Measurements from ENCODE around the gene SLC8A3.
"Not testable (repeated sequence)": the region's sequence is repeated elsewhere in the genome, so short reads cannot be mapped to it uniquely, and the experiment has no call there.

SLC8A3 gene, protein sequence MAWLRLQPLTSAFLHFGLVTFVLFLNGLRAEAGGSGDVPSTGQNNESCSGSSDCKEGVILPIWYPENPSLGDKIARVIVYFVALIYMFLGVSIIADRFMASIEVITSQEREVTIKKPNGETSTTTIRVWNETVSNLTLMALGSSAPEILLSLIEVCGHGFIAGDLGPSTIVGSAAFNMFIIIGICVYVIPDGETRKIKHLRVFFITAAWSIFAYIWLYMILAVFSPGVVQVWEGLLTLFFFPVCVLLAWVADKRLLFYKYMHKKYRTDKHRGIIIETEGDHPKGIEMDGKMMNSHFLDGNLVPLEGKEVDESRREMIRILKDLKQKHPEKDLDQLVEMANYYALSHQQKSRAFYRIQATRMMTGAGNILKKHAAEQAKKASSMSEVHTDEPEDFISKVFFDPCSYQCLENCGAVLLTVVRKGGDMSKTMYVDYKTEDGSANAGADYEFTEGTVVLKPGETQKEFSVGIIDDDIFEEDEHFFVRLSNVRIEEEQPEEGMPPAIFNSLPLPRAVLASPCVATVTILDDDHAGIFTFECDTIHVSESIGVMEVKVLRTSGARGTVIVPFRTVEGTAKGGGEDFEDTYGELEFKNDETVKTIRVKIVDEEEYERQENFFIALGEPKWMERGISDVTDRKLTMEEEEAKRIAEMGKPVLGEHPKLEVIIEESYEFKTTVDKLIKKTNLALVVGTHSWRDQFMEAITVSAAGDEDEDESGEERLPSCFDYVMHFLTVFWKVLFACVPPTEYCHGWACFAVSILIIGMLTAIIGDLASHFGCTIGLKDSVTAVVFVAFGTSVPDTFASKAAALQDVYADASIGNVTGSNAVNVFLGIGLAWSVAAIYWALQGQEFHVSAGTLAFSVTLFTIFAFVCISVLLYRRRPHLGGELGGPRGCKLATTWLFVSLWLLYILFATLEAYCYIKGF

DNA sequence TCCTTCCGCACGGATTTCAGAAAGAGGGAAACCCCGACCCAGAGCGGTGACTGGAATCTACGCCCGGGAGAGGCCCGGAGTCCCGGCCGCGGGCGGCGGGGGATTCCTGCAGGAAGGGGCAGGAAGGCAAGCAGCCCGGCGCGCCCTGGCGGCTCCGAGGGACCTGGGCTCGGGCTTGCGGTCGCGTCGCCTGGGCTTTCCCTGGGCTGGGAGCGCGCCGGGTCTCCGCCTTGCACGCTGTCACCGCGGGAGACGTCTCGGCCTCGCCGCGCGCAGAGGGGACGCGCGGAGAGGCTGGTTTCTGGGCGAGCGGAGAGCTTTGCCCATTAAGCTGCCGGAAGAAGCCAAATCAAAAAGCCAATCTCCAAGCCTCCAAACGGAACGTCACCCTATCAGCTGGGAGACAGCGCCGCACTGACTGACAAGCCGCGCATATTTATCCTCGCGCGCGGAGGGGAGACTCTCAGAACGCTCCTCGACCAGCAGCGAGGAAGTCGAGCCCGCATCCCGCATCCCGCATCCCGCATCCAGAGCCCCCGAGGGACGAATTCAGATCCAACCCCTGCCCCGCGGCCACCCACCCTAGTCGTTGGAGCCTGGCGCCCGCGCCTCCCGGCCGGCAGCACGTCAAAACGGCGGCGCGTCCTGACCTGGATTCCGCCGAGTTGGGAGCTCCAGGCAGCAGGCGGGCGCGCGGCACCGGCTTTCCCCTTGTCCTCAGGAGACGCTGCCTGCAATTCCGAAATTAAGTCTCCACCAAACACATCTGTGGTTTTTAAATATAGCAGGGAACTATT lies at the start of gene SLC8A3:
SLC8A3 (minus strand) TSS at position 293 of the 797 bp plus-strand sequence. CDS start 20,529 bp downstream, outside the sequence.
- DNase-seq (ENCODE audit: low read depth), result no peak

DNA sequence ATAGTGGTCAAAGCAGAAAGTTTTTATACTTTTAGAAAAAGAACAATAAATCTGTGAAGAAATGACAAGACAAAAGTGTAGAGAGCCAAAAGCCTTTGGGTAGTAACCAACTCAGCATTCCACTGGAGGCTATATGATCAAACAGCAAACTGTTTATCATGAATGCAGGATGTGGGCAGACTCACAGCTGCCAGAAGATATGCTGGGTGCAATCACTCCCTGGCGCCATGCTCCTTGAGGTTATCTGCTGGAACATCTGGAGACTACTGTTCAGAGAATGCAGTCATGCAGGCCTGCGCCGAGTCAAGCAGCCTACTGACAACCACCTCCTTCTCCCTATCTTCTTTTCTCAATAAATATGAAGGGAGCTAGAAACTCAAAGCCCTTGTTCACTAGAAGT lies 49.0 kb upstream of the SLC8A3 start:
- no peak for DNase-seq (ENCODE audit: low read depth)

DNA sequence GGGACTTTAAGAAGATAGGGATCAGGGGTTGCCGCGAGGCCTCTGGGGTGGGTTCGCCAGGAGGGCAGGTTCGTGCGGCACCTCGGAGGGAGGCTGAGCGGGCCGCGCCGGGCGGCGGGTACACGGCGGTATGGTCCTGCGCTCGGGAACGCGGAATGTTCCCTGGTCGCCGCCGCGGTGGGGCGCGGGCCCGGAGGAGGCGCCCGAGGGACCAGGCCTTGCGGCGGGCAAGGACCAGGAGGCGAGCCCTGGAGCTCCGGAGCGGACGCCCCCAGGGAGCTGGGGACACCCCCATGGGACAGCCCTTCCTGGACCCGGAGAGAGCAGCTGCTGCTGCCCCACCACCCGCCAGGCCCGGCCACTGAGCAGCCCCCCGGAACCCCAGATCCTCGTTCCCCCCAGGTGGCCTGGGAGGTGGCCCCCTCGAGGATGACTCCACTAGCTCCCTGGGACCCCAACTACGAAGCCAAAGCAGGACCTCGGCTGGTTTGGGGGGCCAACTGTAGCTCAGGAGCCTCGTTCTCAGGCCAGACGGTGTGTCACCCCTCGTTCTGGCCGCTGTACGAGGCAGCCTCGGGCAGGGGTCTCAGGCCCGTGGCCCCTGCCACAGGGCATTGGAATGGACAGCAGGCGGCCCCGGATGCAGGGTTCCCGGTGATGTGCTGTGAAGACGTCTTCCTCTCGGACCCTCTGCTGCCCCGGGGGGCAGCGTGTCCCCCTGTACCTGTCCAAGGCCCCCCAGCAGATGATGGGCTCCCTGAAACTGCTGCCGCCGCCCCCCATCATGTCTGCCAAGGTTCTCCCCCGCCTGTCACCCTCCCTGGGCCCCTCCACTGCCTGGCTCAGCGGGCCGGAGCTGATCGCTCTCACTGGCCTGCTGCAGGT lies 45.6 kb upstream of the SLC8A3 start:
- no peak for DNase-seq (ENCODE audit: low read depth)

DNA sequence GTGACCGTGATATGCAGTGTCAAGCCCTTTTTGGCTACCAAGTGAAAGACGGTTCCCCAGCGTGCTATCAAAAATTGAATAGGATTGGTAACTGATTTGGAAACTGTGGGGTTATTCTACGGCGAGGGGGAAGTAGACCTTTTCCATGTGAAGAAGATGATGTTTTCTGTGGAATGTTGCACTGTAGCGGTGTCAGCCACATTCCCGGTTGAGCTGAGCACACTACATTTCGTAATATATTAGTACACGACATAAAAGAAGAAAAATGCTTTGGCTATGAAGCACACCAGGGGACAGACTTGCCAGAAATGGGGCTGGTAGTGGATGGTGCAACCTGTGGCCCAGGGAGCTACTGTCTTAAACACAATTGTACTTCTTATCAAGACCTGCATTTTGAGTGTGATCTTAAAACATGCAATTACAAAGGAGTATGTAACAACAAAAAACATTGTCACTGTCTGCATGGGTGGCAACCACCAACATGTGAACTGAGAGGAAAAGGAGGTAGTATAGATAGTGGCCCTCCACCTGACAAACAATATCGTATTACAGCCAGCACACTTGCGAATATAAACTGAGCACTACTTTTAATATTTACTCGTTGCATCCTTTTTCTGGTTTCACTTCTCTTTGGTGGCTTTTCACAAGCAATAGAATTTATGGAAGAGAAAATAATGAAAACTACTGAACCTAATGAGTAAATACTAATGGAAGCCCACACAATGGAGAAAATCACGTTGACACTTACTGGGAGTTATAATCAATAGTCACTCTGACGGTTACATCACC lies 43.2 kb upstream of the SLC8A3 start:
- not testable (repeated sequence) for DNase-seq (ENCODE audit: low read depth)

- not testable (repeated sequence) for DNase-seq (ENCODE audit: low read depth)
Measured at GRCh38 chr14:70229877-70230640, 41.3 kb upstream of the SLC8A3 start.

GRCh38 chr14:70213721-70214282 lies 25.1 kb upstream of the SLC8A3 start:
- no peak for DNase-seq (ENCODE audit: low read depth)

DNA sequence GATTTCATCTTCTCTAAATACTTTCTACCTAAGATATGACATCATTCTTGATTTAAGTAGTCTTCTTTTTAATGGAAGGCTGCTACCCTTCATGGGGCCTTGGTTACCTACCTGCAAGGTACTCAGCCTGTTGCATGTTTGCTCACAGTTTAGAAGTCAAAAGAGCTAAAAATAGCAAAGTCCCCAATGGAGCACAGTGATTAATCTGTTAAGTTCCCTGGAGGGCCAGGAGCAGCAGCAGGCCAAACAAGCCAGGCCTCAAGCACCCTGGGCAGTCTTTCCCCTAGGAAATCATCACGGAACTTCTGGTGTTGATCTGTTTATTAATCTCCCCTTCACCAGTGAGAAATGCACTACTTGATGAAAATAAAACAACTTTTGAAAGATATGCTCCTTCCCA lies 24.0 kb upstream of the SLC8A3 start:
- no peak for DNase-seq (ENCODE audit: low read depth)

GRCh38 chr14:70208380-70208779 lies 19.6 kb upstream of the SLC8A3 start:
- DNase-seq (ENCODE audit: low read depth), result no peak

DNA sequence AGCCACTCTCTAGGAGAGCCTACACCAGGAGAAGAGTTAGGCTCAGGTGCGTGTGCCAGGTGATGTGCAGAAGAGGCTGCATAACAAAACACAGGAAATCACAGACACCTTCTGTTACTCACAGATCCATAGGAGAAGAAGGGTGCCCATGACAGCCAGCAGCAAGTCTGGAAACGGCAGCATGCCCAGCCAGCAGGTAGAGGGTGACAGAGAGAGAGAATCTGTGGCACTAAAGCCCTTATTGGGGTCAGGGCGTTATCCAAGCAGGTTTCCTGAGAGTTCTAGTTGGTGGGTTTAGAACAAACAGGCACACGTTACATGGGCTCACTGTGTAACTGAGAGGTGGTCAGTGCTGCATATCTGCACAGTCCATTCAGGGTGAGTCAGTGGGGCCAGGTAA lies 14.9 kb upstream of the SLC8A3 start:
- no peak for DNase-seq (ENCODE audit: low read depth)

DNA sequence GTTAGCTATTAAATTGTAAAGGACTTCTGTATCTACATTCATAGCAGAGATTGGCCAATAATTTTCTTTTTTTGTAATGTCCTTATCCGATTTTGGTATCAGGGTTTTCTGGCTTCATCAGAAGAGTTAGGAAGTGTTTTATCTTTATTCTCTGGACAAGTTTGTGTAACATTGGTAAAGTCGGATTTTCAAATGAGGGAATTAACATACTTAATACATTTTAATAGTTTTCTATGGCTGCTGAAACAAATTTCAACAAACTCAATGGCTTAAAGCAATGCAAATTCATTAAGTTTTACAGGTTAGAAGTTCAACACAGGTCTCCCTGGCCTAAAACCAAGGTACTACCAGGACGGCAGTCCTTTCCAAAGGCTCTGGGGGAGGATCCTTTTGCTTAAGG lies 13.2 kb upstream of the SLC8A3 start:
- no peak for DNase-seq (ENCODE audit: low read depth)

DNA sequence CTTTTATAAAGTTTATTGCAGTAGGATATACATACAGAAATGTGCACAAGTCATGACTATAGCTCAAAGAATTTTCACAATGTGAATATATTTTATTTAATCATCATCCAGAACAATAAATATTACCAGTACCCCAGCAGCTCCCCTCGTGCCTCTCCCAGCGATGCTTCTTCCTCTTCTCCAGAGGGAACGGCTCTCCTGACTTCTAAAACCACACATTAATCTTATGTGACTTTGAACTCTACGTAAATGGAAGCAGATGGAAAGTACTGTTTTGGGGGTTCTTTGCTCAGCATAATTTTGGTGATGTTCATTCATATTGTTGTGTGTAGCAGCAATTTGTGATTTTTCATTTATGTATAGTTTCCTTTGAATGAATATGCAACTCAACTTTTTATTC lies 4.6 kb upstream of the SLC8A3 start:
- no peak for DNase-seq (ENCODE audit: low read depth)

GRCh38 chr14:70192915-70193314 lies 4.2 kb upstream of the SLC8A3 start:
- DNase-seq (ENCODE audit: low read depth), result no peak

DNA sequence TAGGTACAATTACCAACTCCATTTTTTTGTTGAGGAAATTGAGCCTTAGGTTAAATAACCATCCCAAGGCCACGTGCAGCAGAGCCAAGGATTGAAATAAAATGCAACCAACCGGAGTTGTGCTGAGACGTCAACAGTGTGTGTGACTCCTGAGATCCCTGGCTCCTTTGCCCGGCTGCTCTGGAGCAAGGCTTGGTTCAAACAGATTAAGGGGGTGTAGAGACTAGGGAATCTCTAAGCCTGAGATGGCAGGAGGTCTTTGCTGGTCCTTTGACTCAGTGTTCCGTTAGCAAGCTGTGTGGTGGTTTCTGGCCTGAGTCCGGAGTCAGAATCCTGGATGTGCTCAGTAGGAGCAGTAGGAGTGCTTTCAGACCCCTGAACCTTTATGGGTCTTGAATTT lies 1.4 kb upstream of the SLC8A3 start:
- DNase-seq (ENCODE audit: low read depth), result no peak

DNA sequence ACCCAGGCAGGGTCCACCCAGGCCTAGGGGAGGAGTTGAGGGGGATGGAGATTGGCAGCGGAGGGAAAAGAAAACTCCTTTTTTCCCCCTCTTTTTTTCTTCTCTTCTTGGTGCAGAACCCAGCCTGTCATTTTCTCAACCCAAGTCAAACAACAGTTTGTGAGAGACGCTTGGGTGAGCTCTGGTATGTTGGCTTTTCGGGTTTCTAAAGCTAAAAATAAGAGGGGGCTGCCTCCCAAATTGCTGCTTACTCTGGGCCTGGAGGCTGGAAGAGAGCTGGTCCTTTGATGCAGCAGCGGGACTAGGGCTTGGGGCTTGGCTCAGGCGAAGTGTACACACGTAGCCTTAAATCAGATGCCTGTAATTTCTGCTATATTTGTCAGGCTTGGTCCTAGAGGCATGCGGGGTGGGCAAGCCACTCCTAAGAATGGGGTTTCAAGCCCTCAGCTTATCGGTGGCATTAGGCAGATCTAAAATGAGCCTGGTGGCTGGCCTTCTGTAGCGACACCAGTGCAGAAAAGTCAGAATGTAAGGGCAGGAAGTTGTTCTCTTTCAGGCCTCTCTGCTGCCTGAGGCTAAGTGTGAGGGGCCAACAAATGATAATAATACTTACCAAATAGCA lies 816 bp upstream of the SLC8A3 start:
- no peak for DNase-seq (ENCODE audit: low read depth)

GRCh38 chr14:70188322-70188658 lies 461 bp downstream of the SLC8A3 start:
- no peak for DNase-seq (ENCODE audit: low read depth)

GRCh38 chr14:70186900-70187451 lies 1.8 kb downstream of the SLC8A3 start:
- no peak for DNase-seq (ENCODE audit: low read depth)

GRCh38 chr14:70183991-70184390 lies 4.8 kb downstream of the SLC8A3 start:
- no peak for DNase-seq (ENCODE audit: low read depth)

- no peak for DNase-seq (ENCODE audit: low read depth)
Measured at GRCh38 chr14:70181276-70181675, 7.5 kb downstream of the SLC8A3 start.

- no peak for DNase-seq (ENCODE audit: low read depth)
Measured at GRCh38 chr14:70180718-70181117, 8.0 kb downstream of the SLC8A3 start.
